Testis (tissue), 3 donors: ENCODE results near the gene BCO2. TPM values are rescaled to one million over a fixed set of nuclear protein-coding genes. Genes with fewer than 3 reads are reported as not detected.
"Not testable (repeated sequence)": the region's sequence is repeated elsewhere in the genome, so short reads cannot be mapped to it uniquely, and the experiment has no call there.

ENCODE experiments used
- DNase-seq: peaks from one replicate; pipeline ENCODE4 v3.0.0-alpha.2; 2019
- H3K27ac ChIP-seq, 2 donors: fragments of 200-600 bp; sonication (generic); one replicate each; pipeline ENCODE4 v1.5.1; 2019
- H3K27me3 ChIP-seq: fragments of 200-600 bp; sonication (generic); one replicate; pipeline ENCODE4 v1.5.1; 2019
- H3K36me3 ChIP-seq: fragments of 200-600 bp; sonication (generic); one replicate; pipeline ENCODE4 v1.5.1; 2017; ENCODE audit warnings: low read depth; ENCODE audit errors: missing control alignments
- H3K4me1 ChIP-seq: fragments of 200-600 bp; sonication (generic); one replicate; pipeline ENCODE4 v1.5.1; 2019
- H3K4me3 ChIP-seq, 2 donors: fragments of 200-600 bp; sonication (generic); one replicate each; pipeline ENCODE4 v1.5.1; 2017 to 2019
- H3K9me3 ChIP-seq: fragments of 200-600 bp; sonication (generic); one replicate; pipeline ENCODE4 v1.5.1; 2017
- CTCF ChIP-seq, 3 experiments: fragments of 450-650 bp in 2 of 3; fragments of 200-600 bp in 1 of 3; sonication (generic) in 1 of 3; IDR thresholded peaks; one replicate each; pipeline ENCODE4 v1.5.1; 2016 to 2019; ENCODE audit warnings: antibody characterized with exemption in 3 of 3, mild to moderate bottlenecking in 2 of 3, moderate library complexity in 1 of 3
- POLR2A ChIP-seq: fragments of 450-650 bp; IDR thresholded peaks from one replicate; pipeline ENCODE4 v1.6.1; 2017; ENCODE audit warnings: antibody characterized with exemption, mild to moderate bottlenecking, moderate library complexity
- WGBS, 2 donors: methylation state at CpG; one replicate each; pipeline ENCODE4 v1.1.5; 2018; 5-methylcytosine and 5-hydroxymethylcytosine counted together
- intact Hi-C: fragments of 100-400 bp; cut with DNase I; formaldehyde crosslinking; loops from one replicate; pipeline ENCODE4 v1.15.1; 2023; ENCODE audit warnings: low total_unique reads
- polyA plus RNA-seq: library from polyadenylated mRNA; stranded (reverse); fragments of 350-450 nt; fragmentation: Illumina TruSeq; extraction: RNeasy Lipid Tissue Mini Kit (QIAGEN cat#74804); gene quantifications from one replicate; pipeline ENCODE4 v1.2.3, GENCODE V29; 2014; ENCODE audit warnings: low read depth, low replicate concordance; ENCODE audit not compliant: insufficient read depth
- total RNA-seq, 2 donors: library from RNA; depleted of rRNA; stranded (reverse); fragments of >200 nt; gene quantifications; one replicate each; pipeline ENCODE4 v1.2.3, GENCODE V29; 2016

BCO2 gene
- total and polyA plus RNA-seq, 3 donors from 2014 or later, result 10.2 to 11.0 (median 10.4) TPM

GRCh38 chr11:112156956-112157766, 18.2 kb upstream of the BCO2 start:
- TF ChIP-seq POLR2A (no peak), CTCF (IDR thresholded peaks at IDR 0.05) (no peak)
- Histone ChIP-seq H3K4me1 (peaks cover 5% of the 10 kb centered on the region), H3K27ac (peak overlapping the region; percentile 45 to 52), H3K36me3 (no peaks in the 10 kb centered on the region), H3K9me3 (no peaks in the 10 kb centered on the region), H3K4me3 (no peak overlapping the region), H3K27me3 (no peaks in the 10 kb centered on the region)
- intact Hi-C loops, result no loop called here
- 68 to 73% methylated on average over 4 of the region's 4 CpGs for WGBS, 2 donors
- DNase-seq, result peak; percentile 58

- Histone ChIP-seq H3K36me3 (no peaks in the 10 kb centered on the region), H3K4me3 (no peak overlapping the region), H3K27ac (no peak overlapping the region), H3K9me3 (no peaks in the 10 kb centered on the region), H3K4me1 (peaks cover 5% of the 10 kb centered on the region), H3K27me3 (no peaks in the 10 kb centered on the region)
- TF ChIP-seq CTCF (IDR thresholded peaks at IDR 0.05) (no peak), POLR2A (no peak)
- 86 to 88% methylated on average over 7 of the region's 7 CpGs for WGBS, 2 donors
- DNase-seq, result no peak
- intact Hi-C loops, result no loop called here
Measured at GRCh38 chr11:112159098-112160065, 15.9 kb upstream of the BCO2 start.

GRCh38 chr11:112160091-112160848, 15.0 kb upstream of the BCO2 start:
- no peaks in the 10 kb centered on the region for H3K36me3 ChIP-seq
- H3K9me3 ChIP-seq, result no peaks in the 10 kb centered on the region
- no peak overlapping the region for H3K4me3 ChIP-seq
- TF ChIP-seq POLR2A (no peak), CTCF (IDR thresholded peaks at IDR 0.05) (no peak)
- H3K27ac ChIP-seq, result no peak overlapping the region
- 66 to 70% methylated on average over 2 of the region's 2 CpGs for WGBS, 2 donors
- H3K4me1 ChIP-seq, result peaks cover 5% of the 10 kb centered on the region
- no peak for DNase-seq
- intact Hi-C loops, result no loop called here
- H3K27me3 ChIP-seq, result no peaks in the 10 kb centered on the region

GRCh38 chr11:112161012-112161411, 14.3 kb upstream of the BCO2 start:
- TF ChIP-seq POLR2A (no peak), CTCF (IDR thresholded peaks at IDR 0.05) (no peak)
- no peaks in the 10 kb centered on the region for H3K36me3 ChIP-seq
- intact Hi-C loops, result no loop called here
- H3K27ac ChIP-seq, result no peak overlapping the region
- H3K4me3 ChIP-seq, result no peak overlapping the region
- no peaks in the 10 kb centered on the region for H3K27me3 ChIP-seq
- 48 to 61% methylated on average over 1 of the region's 1 CpG for WGBS, 2 donors
- no peak for DNase-seq
- no peaks in the 10 kb centered on the region for H3K9me3 ChIP-seq
- peaks cover 5% of the 10 kb centered on the region for H3K4me1 ChIP-seq

GRCh38 chr11:112162200-112162599, 13.1 kb upstream of the BCO2 start:
- H3K27ac ChIP-seq, H3K36me3 ChIP-seq, H3K27me3 ChIP-seq, H3K9me3 ChIP-seq, DNase-seq, H3K4me3 ChIP-seq, H3K4me1 ChIP-seq, intact Hi-C loops: not testable (repeated sequence)
- WGBS, 2 donors, result 82 to 89% methylated on average over 1 of the region's 1 CpG
